Trophoblast cell (in vitro differentiated cells and primary cell): ENCODE measurements around the gene CAPN8.

Source experiments
- DNase-seq, 2 donors: peaks; one replicate each; pipeline ENCODE4 v3.0.0-alpha.2; 2016
- H2AFZ ChIP-seq: 2 replicates; pipeline ENCODE4 v1.6.1; 2013; ENCODE audit warnings: low read length, moderate library complexity, mild to moderate bottlenecking; ENCODE audit not compliant: insufficient read depth, poor library complexity
- H2AK5ac ChIP-seq: 2 replicates; pipeline ENCODE4 v1.6.1; 2013; ENCODE audit warnings: mild to moderate bottlenecking, low read length
- H2BK120ac ChIP-seq: 2 replicates; pipeline ENCODE4 v1.6.1; 2013; ENCODE audit warnings: low read length, mild to moderate bottlenecking, moderate library complexity; ENCODE audit not compliant: insufficient read depth, poor library complexity
- H2BK12ac ChIP-seq: 2 replicates; pipeline ENCODE4 v1.6.1; 2013; ENCODE audit warnings: mild to moderate bottlenecking, low read length, moderate library complexity
- H2BK5ac ChIP-seq: 2 replicates; pipeline ENCODE4 v1.6.1; 2013; ENCODE audit warnings: low read length, low read depth, moderate library complexity, mild to moderate bottlenecking; ENCODE audit not compliant: poor library complexity
- H3K14ac ChIP-seq: 2 replicates; pipeline ENCODE4 v1.6.1; 2013; ENCODE audit warnings: mild to moderate bottlenecking, low read length
- H3K18ac ChIP-seq: 2 replicates; pipeline ENCODE4 v1.6.1; 2013; ENCODE audit warnings: mild to moderate bottlenecking, low read length
- H3K23ac ChIP-seq: 2 replicates; pipeline ENCODE4 v1.6.1; 2013; ENCODE audit warnings: low read length
- H3K27ac ChIP-seq: 2 replicates; pipeline ENCODE4 v1.5.1; 2013; ENCODE audit warnings: low read depth, mild to moderate bottlenecking, inconsistent platforms, low read length, moderate library complexity
- H3K27me3 ChIP-seq: 2 replicates; pipeline ENCODE4 v1.6.1; 2013; ENCODE audit warnings: inconsistent platforms, mild to moderate bottlenecking, low read length, moderate library complexity; ENCODE audit not compliant: insufficient read depth
- H3K36me3 ChIP-seq, 2 experiments: 1 replicate in 1 of 2; 2 replicates in 1 of 2; pipeline ENCODE4 v1.6.1; 2013; ENCODE audit warnings: low read length in 2 of 2, mild to moderate bottlenecking in 2 of 2, moderate library complexity in 1 of 2; ENCODE audit not compliant: insufficient read depth in 2 of 2, control insufficient read depth in 1 of 2
- H3K4ac ChIP-seq: 2 replicates; pipeline ENCODE4 v1.6.1; 2013; ENCODE audit warnings: low read depth, mild to moderate bottlenecking, low read length, moderate library complexity
- H3K4me1 ChIP-seq, 2 experiments: 1 replicate in 1 of 2; 2 replicates in 1 of 2; pipeline ENCODE4 v1.6.1; 2013; ENCODE audit warnings: low read length in 2 of 2, mild to moderate bottlenecking in 2 of 2, moderate library complexity in 1 of 2; ENCODE audit not compliant: insufficient read depth in 2 of 2, control insufficient read depth in 1 of 2
- H3K4me2 ChIP-seq: 2 replicates; pipeline ENCODE4 v1.6.1; 2013; ENCODE audit warnings: inconsistent platforms, mild to moderate bottlenecking, low read length, moderate library complexity
- H3K4me3 ChIP-seq: 2 replicates; pipeline ENCODE4 v1.5.1; 2013; ENCODE audit warnings: mild to moderate bottlenecking, low read depth, low read length, inconsistent platforms
- H3K79me1 ChIP-seq: one replicate; pipeline ENCODE4 v1.6.1; 2013; ENCODE audit warnings: low read length
- H3K79me2 ChIP-seq: 2 replicates; pipeline ENCODE4 v1.6.1; 2013; ENCODE audit warnings: low read length, mild to moderate bottlenecking; ENCODE audit not compliant: control insufficient read depth, insufficient read depth, poor library complexity
- H3K9ac ChIP-seq: 2 replicates; pipeline ENCODE4 v1.6.1; 2013; ENCODE audit warnings: mild to moderate bottlenecking, low read length
- H3K9me3 ChIP-seq: 2 replicates; pipeline ENCODE4 v1.6.1; 2013; ENCODE audit warnings: low read depth, mild to moderate bottlenecking, control low read depth, inconsistent platforms, low read length; ENCODE audit not compliant: insufficient read depth
- H4K12ac ChIP-seq: 2 replicates; pipeline ENCODE4 v1.6.1; 2013; ENCODE audit warnings: low read depth, mild to moderate bottlenecking, low read length, moderate library complexity
- H4K8ac ChIP-seq: 2 replicates; pipeline ENCODE4 v1.6.1; 2013; ENCODE audit warnings: low read depth, mild to moderate bottlenecking, low read length, moderate library complexity
- H4K91ac ChIP-seq: one replicate; pipeline ENCODE4 v1.6.1; 2013; ENCODE audit warnings: low read depth, mild to moderate bottlenecking, low read length, moderate library complexity
- WGBS: extraction: QIAGEN DNeasy Blood & Tissue Kit; methylation state at CpG from one replicate; pipeline ENCODE4 v1.1.7; 2013; ENCODE audit warnings: missing lambda C conversion rate; ENCODE audit not compliant: insufficient read length, insufficient coverage; ENCODE audit errors: extremely low coverage; 5-methylcytosine and 5-hydroxymethylcytosine counted together

The CAPN8 gene

GRCh38 chr1:223653431-223653830, 12.1 kb downstream of the CAPN8 start:
- H4K12ac ChIP-seq: no peak overlapping the region
- no peak overlapping the region for H3K23ac ChIP-seq
- H3K9ac ChIP-seq: no peak overlapping the region
- H4K8ac ChIP-seq: no peak overlapping the region
- no peak overlapping the region for H2AK5ac ChIP-seq
- no peak overlapping the region for H2AFZ ChIP-seq
- no peak for DNase-seq
- no peaks in the 10 kb centered on the region for H3K79me2 ChIP-seq
- no peak overlapping the region for H3K14ac ChIP-seq
- H3K27ac ChIP-seq: no peak overlapping the region
- H3K4ac ChIP-seq: no peak overlapping the region
- no peak overlapping the region for H3K18ac ChIP-seq
- no peaks in the 10 kb centered on the region for H3K27me3 ChIP-seq
- H3K4me1 ChIP-seq: no peaks in the 10 kb centered on the region
- H2BK120ac ChIP-seq: no peak overlapping the region
- no peak overlapping the region for H2BK12ac ChIP-seq
- no peaks in the 10 kb centered on the region for H3K9me3 ChIP-seq
- no peaks in the 10 kb centered on the region for H3K36me3 ChIP-seq
- H3K4me3 ChIP-seq: no peak overlapping the region
- no peaks in the 10 kb centered on the region for H3K79me1 ChIP-seq
- no peak overlapping the region for H2BK5ac ChIP-seq
- no CpG with 5 or more reads among the region's 4 CpGs for WGBS
- H4K91ac ChIP-seq: no peak overlapping the region
- H3K4me2 ChIP-seq: no peak overlapping the region

GRCh38 chr1:223653015-223653414, 12.5 kb downstream of the CAPN8 start:
- Histone ChIP-seq H4K8ac (no peak overlapping the region), H4K12ac (no peak overlapping the region), H3K14ac (no peak overlapping the region), H3K23ac (no peak overlapping the region), H3K79me1 (no peaks in the 10 kb centered on the region), H3K4me2 (no peak overlapping the region), H4K91ac (no peak overlapping the region), H3K79me2 (no peaks in the 10 kb centered on the region), H3K18ac (no peak overlapping the region), H2AK5ac (no peak overlapping the region), H3K9ac (no peak overlapping the region), H2BK5ac (no peak overlapping the region), H2BK120ac (no peak overlapping the region), H3K4me1 (no peaks in the 10 kb centered on the region), H3K27ac (no peak overlapping the region), H3K4ac (no peak overlapping the region), H2AFZ (no peak overlapping the region), H3K36me3 (no peaks in the 10 kb centered on the region), H3K9me3 (no peaks in the 10 kb centered on the region), H2BK12ac (no peak overlapping the region), H3K27me3 (no peaks in the 10 kb centered on the region), H3K4me3 (no peak overlapping the region)
- WGBS: no CpG with 5 or more reads among the region's 14 CpGs
- no peak for DNase-seq

GRCh38 chr1:223652436-223652941, 13.0 kb downstream of the CAPN8 start:
- no peak overlapping the region for H3K9ac ChIP-seq
- H3K14ac ChIP-seq: no peak overlapping the region
- H2BK5ac ChIP-seq: no peak overlapping the region
- H4K8ac ChIP-seq: no peak overlapping the region
- H3K79me2 ChIP-seq: no peaks in the 10 kb centered on the region
- no peak overlapping the region for H2BK12ac ChIP-seq
- H2BK120ac ChIP-seq: no peak overlapping the region
- no peak overlapping the region for H3K27ac ChIP-seq
- H3K36me3 ChIP-seq: no peaks in the 10 kb centered on the region
- H3K4me2 ChIP-seq: no peak overlapping the region
- H3K18ac ChIP-seq: no peak overlapping the region
- H3K27me3 ChIP-seq: no peaks in the 10 kb centered on the region
- no CpG with 5 or more reads among the region's 12 CpGs for WGBS
- no peak overlapping the region for H2AK5ac ChIP-seq
- H3K9me3 ChIP-seq: no peaks in the 10 kb centered on the region
- no peak overlapping the region for H3K4me3 ChIP-seq
- no peak overlapping the region for H3K23ac ChIP-seq
- H3K4me1 ChIP-seq: no peaks in the 10 kb centered on the region
- no peak overlapping the region for H4K91ac ChIP-seq
- no peaks in the 10 kb centered on the region for H3K79me1 ChIP-seq
- H3K4ac ChIP-seq: no peak overlapping the region
- H4K12ac ChIP-seq: no peak overlapping the region
- H2AFZ ChIP-seq: no peak overlapping the region
- peak; percentile 9 to 27 for DNase-seq

- no CpG with 5 or more reads among the region's 8 CpGs for WGBS
- no peak overlapping the region for H2BK120ac ChIP-seq
- no peaks in the 10 kb centered on the region for H3K4me1 ChIP-seq
- no peak overlapping the region for H3K14ac ChIP-seq
- no peak overlapping the region for H2BK12ac ChIP-seq
- no peak overlapping the region for H3K9ac ChIP-seq
- no peak overlapping the region for H2BK5ac ChIP-seq
- no peaks in the 10 kb centered on the region for H3K79me1 ChIP-seq
- no peak overlapping the region for H4K91ac ChIP-seq
- H4K12ac ChIP-seq: no peak overlapping the region
- H4K8ac ChIP-seq: no peak overlapping the region
- H3K18ac ChIP-seq: no peak overlapping the region
- no peak overlapping the region for H3K23ac ChIP-seq
- no peak overlapping the region for H2AK5ac ChIP-seq
- no peak overlapping the region for H3K4me3 ChIP-seq
- H2AFZ ChIP-seq: no peak overlapping the region
- H3K27ac ChIP-seq: no peak overlapping the region
- no peaks in the 10 kb centered on the region for H3K9me3 ChIP-seq
- H3K36me3 ChIP-seq: no peaks in the 10 kb centered on the region
- no peak overlapping the region for H3K4ac ChIP-seq
- H3K4me2 ChIP-seq: no peak overlapping the region
- no peak for DNase-seq
- no peaks in the 10 kb centered on the region for H3K27me3 ChIP-seq
- H3K79me2 ChIP-seq: no peaks in the 10 kb centered on the region
These were observed 14.1 kb downstream of the CAPN8 start for GRCh38 chr1:223651291-223651991.
